Activated CD4-positive, CD25-positive, alpha-beta regulatory T cell treated with anti-CD3 and anti-CD28 coated beads, Interleukin-2, amount 50 U/mL, for 16 hours (primary cell): ENCODE data around the gene ZNF512B.
A peak's percentile ranks its signal among the peaks of the same experiment; 100 is the strongest.
"Not testable (repeated sequence)": the region's sequence is repeated elsewhere in the genome, so short reads cannot be mapped to it uniquely, and the experiment has no call there.

ENCODE experiments used
- DNase-seq: peaks from one replicate; pipeline ENCODE4 v3.0.0-alpha.2; 2020; ENCODE audit warnings: low read depth, low spot score

Gene ZNF512B

GRCh38 chr20:63969838-63970713 lies at the start of gene ZNF512B:
Gene ZNF512B (minus strand): TSS chr20:63969930. CDS start chr20:63967950, 1,980 bp downstream.
- no peak for DNase-seq

- DNase-seq, result no peak
These were observed 45.9 kb upstream of the ZNF512B start for GRCh38 chr20:64015635-64016034.

GRCh38 chr20:64012385-64013154 lies 42.8 kb upstream of the ZNF512B start:
- not testable (repeated sequence) for DNase-seq

GRCh38 chr20:64011366-64011779 lies 41.6 kb upstream of the ZNF512B start:
- DNase-seq, result no peak

- DNase-seq, result no peak
These were observed 41.0 kb upstream of the ZNF512B start for GRCh38 chr20:64010711-64011237.

GRCh38 chr20:64009811-64010387 lies 40.2 kb upstream of the ZNF512B start:
- DNase-seq, result no peak

- no peak for DNase-seq
These were observed 37.2 kb upstream of the ZNF512B start for GRCh38 chr20:64006902-64007301.

GRCh38 chr20:64006490-64006889 lies 36.8 kb upstream of the ZNF512B start:
- no peak for DNase-seq

GRCh38 chr20:64005394-64005793 lies 35.7 kb upstream of the ZNF512B start:
- no peak for DNase-seq

- DNase-seq, result no peak
These were observed 34.4 kb upstream of the ZNF512B start for GRCh38 chr20:64003960-64004725.

- no peak for DNase-seq
These were observed 31.9 kb upstream of the ZNF512B start for GRCh38 chr20:64001607-64002011.

- no peak for DNase-seq
These were observed 31.2 kb upstream of the ZNF512B start for GRCh38 chr20:64000906-64001305.

- DNase-seq, result no peak
These were observed 13.2 kb upstream of the ZNF512B start for GRCh38 chr20:63982937-63983336.

GRCh38 chr20:63980806-63981728 lies 11.3 kb upstream of the ZNF512B start, which contains the start of gene PRPF6:
Gene PRPF6 (plus strand): TSS chr20:63981132. CDS start chr20:63981246, 114 bp downstream.
- peak; percentile 91 for DNase-seq

- no peak for DNase-seq
These were observed 10.6 kb upstream of the ZNF512B start for GRCh38 chr20:63980317-63980805.

GRCh38 chr20:63979557-63980316 lies 10.0 kb upstream of the ZNF512B start, which contains the start of gene SAMD10:
Gene SAMD10 (minus strand): TSS chr20:63979642. CDS start chr20:63979467, 175 bp downstream.
- DNase-seq, result no peak

GRCh38 chr20:63979229-63979556 lies 9.5 kb upstream of the ZNF512B start:
- DNase-seq, result no peak

- no peak for DNase-seq
These were observed 8.8 kb upstream of the ZNF512B start for GRCh38 chr20:63978319-63979228.
